Frontal cortex (tissue), 4 donors: ENCODE measurements around the gene SMPX. TPM values are rescaled to one million over a fixed set of nuclear protein-coding genes. Genes with fewer than 3 reads are reported as not detected.

Experiments used
- DNase-seq, 2 donors: peaks; one replicate each; pipeline ENCODE4 v3.0.0; 2012; ENCODE audit warnings: low spot score in 2 of 2
- FAIRE-seq: peaks from 2 replicates; lab custom pipeline; 2012; peaks lifted over from hg19 to GRCh38; lab: Jason Lieb, UNC
- total RNA-seq: library from RNA; depleted of rRNA; stranded (reverse); fragments of >200 nt; gene quantifications from one replicate; pipeline ENCODE4 v1.2.3, GENCODE V29; 2014
- donor health status: control.
- donor health status: control.
- donor health status: control.

SMPX gene
- total RNA-seq, 1 donor from 2014 or later: not detected

DNA sequence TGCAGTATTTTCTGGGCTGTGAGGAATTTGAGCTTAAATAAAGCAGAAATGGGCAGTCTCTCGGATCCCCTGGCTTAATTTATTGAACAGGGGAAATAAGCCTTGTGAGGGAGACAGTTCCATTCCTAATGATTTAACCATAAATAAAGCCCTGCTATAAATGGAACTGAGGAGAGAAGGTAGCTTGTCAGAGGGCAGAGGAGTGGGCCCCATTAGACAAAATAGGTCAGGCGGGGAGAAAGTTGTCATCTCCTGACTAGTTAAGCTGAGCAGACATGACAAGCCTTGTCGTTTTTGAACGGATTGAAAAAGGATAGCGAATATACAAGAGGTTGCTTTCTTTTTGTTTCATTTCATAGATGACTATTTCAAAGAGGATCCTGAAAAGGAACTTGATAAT is 39.3 kb downstream of the SMPX start:
- DNase-seq (no peak), FAIRE-seq (no peak)

DNA sequence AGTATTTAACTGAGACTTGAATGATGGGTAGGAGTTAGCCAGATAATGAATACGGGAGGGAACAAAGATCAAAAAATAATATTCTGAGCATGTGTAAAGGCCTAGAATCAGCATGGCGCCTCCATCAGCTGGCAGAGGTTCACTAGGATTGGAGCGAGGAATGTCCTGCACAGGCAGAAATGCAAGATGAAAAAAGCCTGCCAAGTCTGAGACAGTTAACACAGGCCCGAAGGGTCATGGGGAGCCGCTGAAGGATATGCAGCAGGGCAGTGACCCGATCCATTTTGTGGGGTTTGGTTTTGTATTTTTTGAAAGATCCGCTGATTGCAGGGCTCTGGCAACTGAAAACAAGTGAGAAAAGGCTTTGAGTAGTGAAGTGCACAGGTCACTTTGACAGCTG is 40.1 kb downstream of the SMPX start:
- no peak for DNase-seq
- no peak for FAIRE-seq

DNA sequence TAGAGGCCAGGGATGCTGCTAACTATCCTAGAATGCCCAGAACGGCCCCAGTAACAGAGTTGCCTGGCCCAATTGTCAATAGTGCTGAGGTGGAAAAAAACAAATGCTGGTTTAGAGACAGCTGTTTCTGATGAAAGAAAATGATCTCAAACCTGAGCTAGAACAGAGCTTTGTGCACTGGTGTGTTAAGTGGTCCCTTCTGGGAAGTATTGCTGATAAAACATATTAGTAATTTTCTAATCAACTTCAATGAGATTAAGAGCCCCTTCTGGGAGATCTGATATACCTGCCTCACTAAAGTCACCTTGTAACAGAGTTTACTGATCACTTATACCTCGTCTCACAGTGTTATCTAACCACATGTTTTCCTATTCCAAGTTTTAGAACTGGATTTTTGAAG is 42.1 kb downstream of the SMPX start:
- FAIRE-seq (no peak), DNase-seq (no peak)

DNA sequence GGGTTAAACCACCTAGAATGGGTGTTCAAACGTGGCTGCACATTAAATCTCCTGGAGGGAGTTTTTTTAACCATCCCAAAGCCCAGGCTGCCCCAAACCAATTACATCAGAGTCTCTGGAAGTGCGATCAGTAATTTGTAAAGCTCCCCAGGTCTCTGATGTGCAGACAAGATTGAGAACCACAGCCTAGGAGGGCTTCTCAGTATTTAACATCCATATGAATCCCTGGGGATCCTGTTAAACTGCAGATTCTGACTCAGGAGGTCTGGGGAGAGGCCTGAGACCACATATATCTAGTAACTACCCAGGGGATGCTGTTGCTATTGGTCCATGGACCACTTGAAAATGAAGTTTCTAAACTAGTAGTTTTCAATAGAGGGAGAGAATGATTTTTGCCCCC is 42.6 kb downstream of the SMPX start:
- FAIRE-seq (no peak), DNase-seq (no peak)

DNA sequence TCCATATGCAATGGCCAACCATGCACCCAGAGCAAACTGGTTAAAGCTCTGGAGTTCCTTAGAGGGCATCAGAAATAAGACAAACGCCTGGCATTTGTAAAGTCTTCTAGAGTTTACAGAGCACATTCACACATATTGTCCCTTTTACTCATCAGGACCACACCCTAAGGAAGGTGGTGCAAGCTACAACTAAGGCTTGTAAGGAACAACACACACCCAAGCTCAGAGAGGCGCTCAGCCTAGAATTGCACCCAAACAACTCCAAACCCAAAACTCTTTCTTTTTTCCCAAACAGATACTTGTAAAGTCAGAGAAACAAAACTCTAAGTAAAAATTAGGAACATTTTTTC is 46.1 kb downstream of the SMPX start:
- DNase-seq: no peak
- no peak for FAIRE-seq

DNA sequence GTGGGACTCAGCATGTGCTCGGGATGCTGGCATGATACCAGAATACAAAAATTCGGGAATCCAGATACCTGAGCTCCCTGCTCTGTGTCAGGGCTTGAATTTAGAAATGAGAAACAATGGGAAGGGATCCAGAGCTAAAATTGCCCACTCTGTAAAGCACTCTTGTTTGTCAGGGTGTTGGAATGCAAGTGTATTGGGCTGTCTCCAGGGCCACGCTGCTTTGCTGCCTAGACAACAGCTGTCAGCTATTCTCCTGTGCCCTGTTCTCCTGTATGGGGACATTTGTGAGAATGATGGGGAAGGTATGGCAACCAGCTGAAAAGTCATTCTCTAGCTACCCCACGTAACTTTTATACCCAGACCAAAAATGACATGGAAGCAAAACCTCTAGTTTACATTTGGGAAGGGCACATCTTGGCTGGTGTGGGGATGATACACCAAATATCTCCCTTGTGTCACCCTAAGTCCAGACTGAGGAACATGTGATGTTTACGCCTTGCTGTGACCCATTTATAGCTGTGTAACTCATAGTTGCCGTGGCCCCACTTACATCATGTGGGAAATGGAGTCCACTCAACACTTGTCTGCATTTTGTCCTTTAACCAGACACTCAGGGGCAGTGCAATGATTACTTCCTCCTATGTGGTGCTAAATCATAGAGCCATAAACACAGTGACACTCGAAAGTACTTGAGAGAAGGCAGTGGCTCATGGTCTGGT is 46.6 kb downstream of the SMPX start:
- FAIRE-seq (no peak), DNase-seq (no peak)

DNA sequence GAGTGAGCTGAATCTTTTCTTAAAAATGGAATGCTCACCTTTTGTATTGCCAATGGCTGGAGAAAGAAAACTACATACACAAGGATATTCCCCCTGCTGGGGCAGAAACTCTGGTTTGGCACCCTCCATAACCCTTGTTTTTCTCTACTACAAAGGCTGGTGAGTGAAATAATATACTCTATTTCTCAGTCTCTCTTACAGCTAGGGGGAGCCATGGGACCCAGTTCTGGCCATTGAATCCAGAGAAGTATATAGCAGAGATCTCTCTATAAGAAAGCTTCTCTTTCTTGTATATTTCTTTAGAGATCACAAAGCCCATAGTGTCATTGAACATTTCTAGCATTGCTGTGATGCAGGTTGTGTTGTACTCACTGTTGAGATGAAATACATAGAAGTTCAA is 49.8 kb downstream of the SMPX start:
- no peak for FAIRE-seq
- no peak for DNase-seq

DNA sequence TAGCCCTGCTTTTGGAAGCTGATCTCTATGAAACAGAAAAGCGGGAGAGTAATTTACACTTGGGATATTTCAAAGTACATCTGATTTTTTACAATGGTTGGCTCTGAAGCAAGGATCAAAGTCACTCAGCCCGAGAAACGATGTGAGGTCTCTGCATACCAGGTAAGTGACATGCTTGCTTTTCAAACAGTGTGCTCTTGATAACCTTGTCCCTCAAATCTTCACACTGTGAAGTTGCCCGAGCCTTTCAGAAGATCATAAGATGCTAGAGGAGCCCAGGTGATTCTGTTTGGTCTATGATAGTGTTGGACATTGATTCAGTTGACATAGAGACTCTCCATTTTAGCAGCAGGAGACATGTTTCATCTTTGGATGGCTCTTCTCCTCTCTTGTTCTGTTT is 52.7 kb downstream of the SMPX start:
- no peak for DNase-seq
- no peak for FAIRE-seq

DNA sequence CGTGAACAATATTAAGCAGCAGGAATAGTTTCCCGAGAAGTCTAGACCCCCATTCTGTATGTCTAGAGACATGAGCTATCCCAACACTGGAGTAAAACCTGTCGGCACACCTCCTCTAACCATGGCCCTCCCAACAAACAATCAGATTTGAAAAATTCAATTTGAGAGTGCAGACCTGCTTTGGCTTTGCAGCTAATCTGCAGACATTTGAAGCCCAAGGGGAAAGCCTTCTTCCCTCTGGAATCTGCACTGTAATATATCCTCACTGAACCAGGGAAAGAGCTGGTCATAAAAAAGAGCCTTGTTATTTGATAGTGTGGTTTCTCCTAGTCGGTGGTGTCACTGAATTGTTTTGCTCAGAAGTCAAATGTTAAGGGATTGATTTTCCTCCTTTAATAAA is 55.2 kb downstream of the SMPX start:
- FAIRE-seq (no peak), DNase-seq (no peak)

DNA sequence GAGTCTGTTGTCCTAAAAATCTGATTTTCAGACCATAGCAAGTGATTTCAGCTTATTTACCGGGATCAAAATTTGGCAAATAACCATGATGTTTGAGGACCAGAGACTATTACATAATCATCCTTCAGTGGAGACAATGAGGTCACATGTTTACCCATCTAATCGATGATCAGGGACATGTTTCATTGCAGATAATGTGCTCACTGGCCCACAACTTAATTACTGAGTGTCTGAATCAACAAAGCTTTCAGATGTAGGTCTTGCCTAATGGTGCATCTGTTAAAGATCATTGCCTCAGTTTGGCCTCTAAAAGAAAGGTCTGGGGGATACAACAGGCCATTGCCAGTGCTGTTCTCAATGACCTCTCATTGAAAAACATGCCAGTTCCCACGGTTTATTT is 56.9 kb downstream of the SMPX start:
- no peak for FAIRE-seq

DNA sequence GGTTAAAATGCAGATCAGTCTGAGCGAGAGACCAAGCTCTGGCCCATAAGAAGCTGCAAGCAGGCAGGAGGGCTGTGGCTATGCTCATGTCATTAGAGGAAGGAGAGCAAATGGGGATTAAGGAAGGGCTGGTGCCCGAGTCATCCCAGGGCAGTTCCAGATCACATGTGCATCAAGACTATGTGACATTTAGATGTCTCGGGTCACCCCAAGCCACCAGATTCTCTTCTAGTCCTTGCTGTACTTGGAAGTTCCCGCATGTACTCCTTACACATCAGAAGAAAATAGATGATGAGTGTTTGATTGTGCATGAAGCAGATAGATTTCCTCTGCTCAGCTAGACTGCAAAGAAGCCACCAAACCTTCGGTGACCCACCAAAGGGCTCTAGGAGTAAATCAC is 57.6 kb downstream of the SMPX start:
- DNase-seq: no peak
- no peak for FAIRE-seq

More for the DNA sequence above, 56.9 kb downstream of the SMPX start:
- no peak for DNase-seq

DNA sequence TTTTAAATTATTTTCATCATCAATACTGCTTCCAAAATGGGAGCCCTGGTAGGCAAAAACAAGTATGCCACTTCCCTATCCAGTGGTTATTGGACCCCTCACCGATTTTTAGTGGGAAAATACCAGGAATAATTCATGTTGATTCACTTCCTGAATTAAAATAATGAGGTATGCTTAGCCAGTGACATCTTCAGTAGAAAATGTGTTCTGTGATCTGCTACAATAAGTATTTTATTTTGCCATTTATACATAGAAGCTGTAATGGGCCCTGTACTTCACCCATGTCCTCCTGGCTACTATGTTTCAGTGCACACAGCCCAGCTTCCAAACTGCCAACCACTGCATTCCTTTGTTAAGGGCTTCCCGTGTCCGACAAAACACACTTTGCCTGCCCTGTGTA is 58.8 kb downstream of the SMPX start:
- no peak for DNase-seq
- FAIRE-seq: no peak

DNA sequence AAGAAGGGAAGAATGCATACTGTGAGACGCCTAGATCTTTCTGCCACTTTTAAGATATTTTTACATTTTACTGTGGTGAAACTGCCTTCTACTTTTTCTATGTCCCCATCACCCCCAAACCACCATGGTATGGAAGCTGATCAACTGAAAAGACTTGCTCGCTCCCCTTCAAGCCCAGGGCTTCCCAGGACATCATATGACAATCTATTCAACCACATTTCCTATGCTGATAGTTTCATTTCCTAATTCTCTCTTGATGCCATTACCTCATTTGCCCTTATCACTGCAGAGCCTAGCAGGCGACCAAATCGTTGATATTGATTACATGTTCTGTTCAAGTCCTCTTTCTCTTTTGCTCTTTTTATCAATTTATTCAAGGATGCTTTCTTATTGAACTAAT is 59.6 kb downstream of the SMPX start:
- FAIRE-seq: no peak
- no peak for DNase-seq

DNA sequence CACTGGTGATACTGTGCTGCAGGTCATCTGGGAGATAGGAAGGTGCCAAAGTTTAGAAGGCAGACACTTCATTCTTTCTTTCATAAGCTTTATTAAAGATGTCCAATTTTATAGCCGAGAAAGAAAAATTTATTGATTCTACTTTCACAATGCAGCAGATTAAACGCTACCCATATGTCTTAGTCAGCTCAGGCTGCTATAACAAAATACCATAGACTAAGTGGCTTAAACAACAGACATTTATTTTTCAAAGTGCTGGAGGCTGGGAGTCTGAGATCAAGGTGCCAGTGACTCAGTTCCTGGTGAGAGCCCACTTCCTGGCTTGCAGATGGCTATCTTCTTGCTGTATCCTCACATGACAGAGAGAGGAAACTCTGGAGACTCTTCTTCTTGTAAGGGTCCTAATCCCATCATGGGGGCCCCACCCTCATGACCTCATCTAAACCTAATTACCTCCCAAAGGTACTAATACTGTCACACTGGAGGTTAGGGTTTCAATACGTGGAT is 66.4 kb downstream of the SMPX start:
- DNase-seq (no peak), FAIRE-seq (no peak)

DNA sequence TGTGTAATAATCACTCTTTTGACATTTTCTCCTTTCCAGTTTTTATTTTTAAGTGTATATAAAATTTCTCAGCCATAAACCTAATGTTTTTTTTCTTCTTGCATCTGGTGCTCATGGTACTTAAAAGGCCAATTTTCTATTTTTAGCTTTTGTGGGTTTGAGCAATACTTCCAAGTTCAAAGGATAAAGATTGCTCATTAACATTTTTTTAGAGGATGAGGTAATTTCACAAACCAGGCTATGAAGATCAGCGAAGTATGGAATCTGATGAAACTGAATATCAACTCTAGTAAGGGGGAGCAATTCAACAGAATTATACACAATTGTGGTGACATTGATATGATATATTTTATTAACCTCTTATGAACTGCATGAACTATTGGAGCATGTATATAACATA is 74.0 kb downstream of the SMPX start:
- DNase-seq: no peak
- no peak for FAIRE-seq

DNA sequence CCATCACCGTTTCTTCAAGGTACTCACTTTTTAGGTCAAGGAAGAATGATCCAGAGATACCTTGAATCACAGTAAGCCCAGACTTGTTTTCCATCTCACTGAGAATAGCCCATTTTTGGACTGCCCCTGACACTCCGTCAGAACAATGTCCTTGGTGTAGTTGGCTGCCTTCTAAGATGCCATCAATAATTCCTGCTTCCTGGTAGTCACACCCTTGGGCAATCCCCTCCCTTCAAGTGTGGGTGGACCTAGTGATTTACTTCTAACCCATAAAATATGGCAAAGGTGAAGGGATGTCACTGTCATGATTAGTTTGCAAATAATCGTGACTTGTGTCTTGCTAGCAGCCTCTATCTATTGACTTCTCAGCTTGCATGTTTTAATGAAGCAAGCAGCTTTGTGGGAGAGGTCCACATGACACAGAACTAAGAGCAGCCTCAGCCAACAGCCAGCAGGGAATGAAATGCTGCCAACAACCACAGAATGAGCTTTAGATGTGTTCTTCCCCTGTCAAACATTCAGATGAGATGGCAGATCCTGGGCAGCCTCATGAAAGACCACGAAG is 79.8 kb downstream of the SMPX start:
- DNase-seq (no peak), FAIRE-seq (no peak)

DNA sequence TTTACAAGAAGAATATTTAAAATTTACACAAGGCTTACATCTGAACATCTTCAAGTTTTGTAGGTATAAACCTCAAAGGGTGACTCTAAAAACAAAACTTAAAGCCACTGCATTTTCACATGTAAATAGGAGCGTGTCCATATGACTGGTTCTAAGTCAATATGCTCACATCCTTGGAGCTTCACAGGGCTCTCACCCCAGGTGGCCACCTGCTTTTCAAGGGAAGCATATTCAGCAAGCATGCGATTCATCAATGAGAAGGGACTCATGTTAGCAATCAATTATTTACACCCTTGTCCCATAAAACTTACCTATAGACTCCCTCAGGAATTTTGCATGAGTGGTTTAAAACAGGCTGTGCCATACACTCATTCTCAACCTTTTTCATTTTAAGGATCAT is 82.0 kb downstream of the SMPX start:
- FAIRE-seq: no peak

DNA sequence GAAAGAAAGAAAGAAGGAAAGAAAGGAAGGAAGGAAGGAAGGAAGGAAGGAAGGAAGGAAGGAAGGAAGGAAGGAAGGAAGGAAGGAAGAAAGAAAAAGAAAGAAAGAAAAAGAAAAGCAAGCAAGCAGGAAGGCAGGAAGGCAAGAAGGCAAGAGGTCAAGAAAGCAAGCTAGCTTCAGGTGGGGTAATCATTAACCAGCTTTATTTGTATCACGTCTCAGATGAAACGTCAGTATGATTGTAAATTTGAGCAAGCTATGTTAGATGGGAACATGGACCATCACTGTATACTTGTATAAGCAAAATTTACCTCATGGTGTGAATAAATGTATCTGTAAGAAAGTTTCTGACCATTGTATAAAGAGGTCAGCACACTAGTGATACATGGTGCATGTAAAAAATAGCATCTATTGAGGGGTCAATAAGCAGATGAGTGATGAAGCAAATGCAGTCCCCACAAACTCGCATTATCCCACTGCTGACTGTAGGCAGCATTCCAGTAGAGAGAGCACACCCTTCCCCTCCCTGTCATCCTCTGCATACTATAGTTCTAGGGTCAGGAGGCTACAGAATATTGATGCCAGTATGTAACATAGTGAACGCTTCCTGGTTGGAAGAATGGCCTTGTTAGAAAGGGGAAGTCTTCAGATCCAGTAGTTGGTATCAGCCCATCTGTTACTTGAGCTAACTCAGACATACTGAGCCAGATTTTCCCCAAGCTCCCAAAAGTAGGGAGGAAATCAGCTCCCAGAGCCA is 83.3 kb downstream of the SMPX start:
- no peak for FAIRE-seq
- no peak for DNase-seq

More for the DNA sequence above, 82.0 kb downstream of the SMPX start:
- DNase-seq: no peak

DNA sequence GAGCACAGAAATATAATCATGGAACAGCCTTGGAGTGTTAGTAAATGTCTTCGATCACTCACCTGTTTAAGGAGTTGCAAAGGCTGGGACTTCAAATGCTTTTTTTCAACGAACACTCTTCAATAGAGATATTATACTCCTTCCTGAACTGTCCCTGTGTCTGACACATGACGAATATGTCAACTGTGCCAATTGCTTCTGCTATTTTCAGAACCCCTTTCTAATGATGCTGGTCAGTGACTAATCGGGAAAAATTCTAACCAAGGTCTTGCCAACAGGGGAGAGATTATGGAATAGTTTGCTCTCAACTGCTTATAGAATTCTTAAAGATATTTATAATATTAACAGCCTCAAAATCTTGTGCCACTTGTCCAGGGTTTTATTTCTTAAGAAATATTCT is 91.2 kb downstream of the SMPX start:
- DNase-seq (no peak), FAIRE-seq (no peak)

DNA sequence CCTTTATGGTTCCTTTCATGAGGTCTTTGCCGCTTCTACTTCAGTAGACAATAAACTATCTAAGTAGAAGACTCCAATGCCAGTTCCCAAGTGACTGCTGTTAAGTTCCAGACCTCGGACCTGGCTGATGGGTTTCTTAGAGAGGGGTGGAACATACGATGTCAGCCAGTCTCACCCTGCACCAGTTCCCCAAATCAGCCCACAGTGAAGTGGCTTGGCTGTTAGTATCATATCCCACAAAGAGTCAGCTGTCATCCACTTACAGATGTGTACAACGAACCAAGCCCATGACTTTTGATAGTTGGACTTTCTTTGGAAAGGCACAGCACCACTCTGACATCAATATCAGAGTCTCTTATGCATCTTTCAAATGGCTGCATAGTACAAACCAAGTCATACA is 91.7 kb downstream of the SMPX start:
- no peak for DNase-seq
- no peak for FAIRE-seq

DNA sequence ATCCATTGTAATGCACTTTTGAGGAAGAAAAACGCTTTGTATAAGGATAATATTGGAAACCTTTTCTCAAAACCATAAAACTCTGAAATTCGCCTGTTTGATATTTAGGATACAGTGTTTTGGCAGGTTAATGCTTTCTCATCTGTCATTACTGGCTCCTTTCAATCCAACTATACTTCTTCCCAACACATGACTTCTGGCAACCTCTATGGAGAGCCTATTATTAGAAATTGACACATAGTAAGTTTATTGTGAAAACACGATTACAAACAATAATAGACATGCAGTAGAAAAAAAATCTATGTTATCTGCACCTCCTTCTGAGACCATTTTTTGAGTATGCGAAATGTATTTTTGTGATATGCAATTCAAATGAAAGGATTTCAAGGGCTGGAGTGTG is 95.2 kb downstream of the SMPX start:
- DNase-seq: no peak
- FAIRE-seq: no peak
